ENCODE data around the gene WDCP.

DNA sequence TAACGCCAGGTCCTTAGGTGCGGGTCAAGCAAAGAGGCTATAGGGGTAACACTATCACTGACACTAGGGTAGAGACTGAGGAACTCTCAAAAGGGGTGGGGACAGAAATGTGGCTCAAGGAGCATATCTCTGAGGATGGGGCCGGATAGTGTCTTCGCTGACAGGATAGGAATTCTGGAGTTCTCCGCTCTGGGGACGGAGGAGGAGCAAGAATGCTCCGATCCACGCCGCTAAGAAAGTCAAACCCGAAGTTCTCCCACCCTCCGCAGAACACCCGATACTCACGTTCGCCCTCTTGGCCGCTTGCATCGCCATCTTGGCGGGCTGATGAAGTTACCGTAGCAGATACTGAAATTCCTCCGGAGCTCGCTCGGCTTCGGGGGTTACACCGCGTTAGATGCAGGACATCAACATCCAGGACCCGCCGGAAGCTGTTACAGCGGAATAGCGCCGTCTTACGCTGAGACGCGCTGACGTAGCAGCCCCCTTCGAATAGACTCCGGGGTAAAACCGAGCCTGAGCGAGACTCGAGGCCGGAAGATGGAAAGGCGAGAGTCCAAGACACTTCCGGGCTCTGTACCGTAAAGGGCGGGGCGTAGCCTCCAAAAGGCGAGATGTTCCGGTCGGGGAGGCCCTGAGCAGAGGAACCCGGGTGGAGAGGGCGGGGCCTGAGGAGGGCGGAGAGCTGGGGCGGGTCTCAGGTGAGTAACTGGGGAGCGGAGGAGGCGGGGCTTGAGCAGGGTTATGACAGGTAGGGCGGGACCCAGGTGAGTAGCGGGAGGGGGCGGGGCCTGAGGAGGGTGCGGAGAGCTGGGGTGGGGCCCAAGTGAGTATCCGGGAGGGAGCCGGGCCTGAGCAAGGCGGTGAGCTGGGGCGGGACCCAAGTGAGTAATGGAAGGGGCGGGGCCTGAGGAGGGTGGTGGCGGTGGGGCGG, 29.0 kb upstream of the WDCP start, which contains the start of gene SF3B6:
- TF ChIP-seq, protein P1, sequence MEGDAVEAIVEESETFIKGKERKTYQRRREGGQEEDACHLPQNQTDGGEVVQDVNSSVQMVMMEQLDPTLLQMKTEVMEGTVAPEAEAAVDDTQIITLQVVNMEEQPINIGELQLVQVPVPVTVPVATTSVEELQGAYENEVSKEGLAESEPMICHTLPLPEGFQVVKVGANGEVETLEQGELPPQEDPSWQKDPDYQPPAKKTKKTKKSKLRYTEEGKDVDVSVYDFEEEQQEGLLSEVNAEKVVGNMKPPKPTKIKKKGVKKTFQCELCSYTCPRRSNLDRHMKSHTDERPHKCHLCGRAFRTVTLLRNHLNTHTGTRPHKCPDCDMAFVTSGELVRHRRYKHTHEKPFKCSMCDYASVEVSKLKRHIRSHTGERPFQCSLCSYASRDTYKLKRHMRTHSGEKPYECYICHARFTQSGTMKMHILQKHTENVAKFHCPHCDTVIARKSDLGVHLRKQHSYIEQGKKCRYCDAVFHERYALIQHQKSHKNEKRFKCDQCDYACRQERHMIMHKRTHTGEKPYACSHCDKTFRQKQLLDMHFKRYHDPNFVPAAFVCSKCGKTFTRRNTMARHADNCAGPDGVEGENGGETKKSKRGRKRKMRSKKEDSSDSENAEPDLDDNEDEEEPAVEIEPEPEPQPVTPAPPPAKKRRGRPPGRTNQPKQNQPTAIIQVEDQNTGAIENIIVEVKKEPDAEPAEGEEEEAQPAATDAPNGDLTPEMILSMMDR (IDR thresholded peaks at IDR 0.05) = no peak
- TF ChIP-seq EZH2 (IDR thresholded peaks at IDR 0.05; ENCODE audit: borderline replicate concordance, insufficient read depth, low read depth, low read length, poor library complexity, severe bottlenecking) = no peak
